Measurements from ENCODE around the gene SLC1A6. TPM values are rescaled to one million over a fixed set of nuclear protein-coding genes. Genes with fewer than 3 reads are reported as not detected.

The SLC1A6 gene
- total and polyA plus RNA-seq, 7 donors = 0.06 TPM; not detected in 6

- Histone ChIP-seq H3K27me3 (peaks cover 0 to 16% (median 0%) of the 10 kb centered on the region in 3 donors), H3K9me3 (no peaks in the 10 kb centered on the region), H3K36me3 (no peaks in the 10 kb centered on the region), H3K4me1 (no peaks in the 10 kb centered on the region), H3K4me3 (no peak overlapping the region), H3K27ac (no peak overlapping the region)
- intact Hi-C loops (cut with DNase I) = no loop called here
- 21 to 38% methylated on average over 2 of the region's 2 CpGs for WGBS, 2 donors
- TF ChIP-seq, protein P1, sequence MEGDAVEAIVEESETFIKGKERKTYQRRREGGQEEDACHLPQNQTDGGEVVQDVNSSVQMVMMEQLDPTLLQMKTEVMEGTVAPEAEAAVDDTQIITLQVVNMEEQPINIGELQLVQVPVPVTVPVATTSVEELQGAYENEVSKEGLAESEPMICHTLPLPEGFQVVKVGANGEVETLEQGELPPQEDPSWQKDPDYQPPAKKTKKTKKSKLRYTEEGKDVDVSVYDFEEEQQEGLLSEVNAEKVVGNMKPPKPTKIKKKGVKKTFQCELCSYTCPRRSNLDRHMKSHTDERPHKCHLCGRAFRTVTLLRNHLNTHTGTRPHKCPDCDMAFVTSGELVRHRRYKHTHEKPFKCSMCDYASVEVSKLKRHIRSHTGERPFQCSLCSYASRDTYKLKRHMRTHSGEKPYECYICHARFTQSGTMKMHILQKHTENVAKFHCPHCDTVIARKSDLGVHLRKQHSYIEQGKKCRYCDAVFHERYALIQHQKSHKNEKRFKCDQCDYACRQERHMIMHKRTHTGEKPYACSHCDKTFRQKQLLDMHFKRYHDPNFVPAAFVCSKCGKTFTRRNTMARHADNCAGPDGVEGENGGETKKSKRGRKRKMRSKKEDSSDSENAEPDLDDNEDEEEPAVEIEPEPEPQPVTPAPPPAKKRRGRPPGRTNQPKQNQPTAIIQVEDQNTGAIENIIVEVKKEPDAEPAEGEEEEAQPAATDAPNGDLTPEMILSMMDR (IDR thresholded peaks at IDR 0.05) = no peak
- no peak for TF ChIP-seq EP300 (IDR thresholded peaks at IDR 0.05)
- TF ChIP-seq POLR2AphosphoS5 (IDR thresholded peaks at IDR 0.05) = no peak
- TF ChIP-seq POLR2A (IDR thresholded peaks at IDR 0.05) = no peak
- no peak for DNase-seq
Observed at GRCh38 chr19:14901675-14902260, 77.9 kb downstream of the SLC1A6 start.

Other genes starting within 250 kb of the SLC1A6 start
- 1 to 10 TPM in 2 of 4 donors, under 1 TPM in 2; 0.49 to 2.0 (median 1.2) TPM for gene ADGRE2, start 201.3 kb downstream of the SLC1A6 start, total RNA-seq
- gene ADGRE2, start 201.3 kb downstream of the SLC1A6 start, polyA plus RNA-seq = 1 to 10 TPM; 1.8 to 3.6 (median 2.8) TPM
- gene OR7A5, start 144.7 kb downstream of the SLC1A6 start, total RNA-seq = not detected
- gene OR7A5, start 144.7 kb downstream of the SLC1A6 start, polyA plus RNA-seq = not detected
- gene OR7C1, start 144.7 kb downstream of the SLC1A6 start, total RNA-seq = under 1 TPM in 2 of 4 donors, not detected in 2; under 0.01 TPM
- gene OR7C1, start 144.7 kb downstream of the SLC1A6 start, polyA plus RNA-seq = under 1 TPM in 1 of 3 donors, not detected in 2; under 0.01 TPM
- not detected for gene OR7A10, start 130.9 kb downstream of the SLC1A6 start, total RNA-seq
- not detected for gene OR7A10, start 130.9 kb downstream of the SLC1A6 start, polyA plus RNA-seq
- gene OR7A17, start 93.7 kb downstream of the SLC1A6 start, total RNA-seq = not detected
- gene OR7A17, start 93.7 kb downstream of the SLC1A6 start, polyA plus RNA-seq = not detected
- gene OR7C2, start 38.4 kb downstream of the SLC1A6 start, total RNA-seq = not detected
- gene OR7C2, start 38.4 kb downstream of the SLC1A6 start, polyA plus RNA-seq = not detected
- gene CASP14, start 69.6 kb upstream of the SLC1A6 start, total RNA-seq = not detected
- not detected for gene CASP14, start 69.6 kb upstream of the SLC1A6 start, polyA plus RNA-seq
- gene OR1I1, start 102.3 kb upstream of the SLC1A6 start, total RNA-seq = not detected
- not detected for gene OR1I1, start 102.3 kb upstream of the SLC1A6 start, polyA plus RNA-seq
- 10 to 100 TPM; 29.6 to 39.9 (median 35.8) TPM for gene SYDE1, start 127.5 kb upstream of the SLC1A6 start, total RNA-seq
- 1 to 10 TPM; 1.2 to 5.6 (median 4.8) TPM for gene SYDE1, start 127.5 kb upstream of the SLC1A6 start, polyA plus RNA-seq
- gene NOTCH3, start 221.1 kb upstream of the SLC1A6 start, total RNA-seq = 10 to 100 TPM in 1 of 4 donors, 1 to 10 TPM in 3; 2.8 to 15.0 (median 5.1) TPM
- gene NOTCH3, start 221.1 kb upstream of the SLC1A6 start, polyA plus RNA-seq = 1 to 10 TPM in 1 of 3 donors, under 1 TPM in 2; under 0.01 to 9.1 (median 0.46) TPM